ENCODE results near the gene RCOR2. TPM values are rescaled to one million over a fixed set of nuclear protein-coding genes. Genes with fewer than 3 reads are reported as not detected.

The RCOR2 gene
- total and polyA plus RNA-seq, 2 of the 13 experiments (the other 11 are each of a cell fraction or from before 2014, with no cell fraction given) = 8.3 to 8.5 TPM

GRCh38 chr11:63888170-63889086 is 28.5 kb downstream of the RCOR2 start (continued):
- peak; percentile 17; the same call in 1 of the 2 replicates for TF ChIP-seq MIER2 (CRISPR knock-in tag; IDR thresholded peaks at IDR 0.05)
- no peak for TF ChIP-seq ZNF556 (CRISPR knock-in tag; IDR thresholded peaks at IDR 0.05; ENCODE audit: borderline replicate concordance)
- TF ChIP-seq U2AF1 (optimal IDR thresholded peaks at IDR 0.05; ENCODE audit: low read depth, low read length) = peak; percentile 92
- no peak for TF ChIP-seq GFI1 (CRISPR knock-in tag; IDR thresholded peaks at IDR 0.05; ENCODE audit: borderline replicate concordance)
- 0 out of 2 replicates have a peak, but pooled peaks have one; percentile 26 for TF ChIP-seq FOXA3 (CRISPR knock-in tag; IDR thresholded peaks at IDR 0.05)
- TF ChIP-seq RXRA (CRISPR knock-in tag; IDR thresholded peaks at IDR 0.05) = peak; percentile 54; the same call in 1 of the 2 replicates
- TF ChIP-seq MED1 (CRISPR knock-in tag; IDR thresholded peaks at IDR 0.05) = 0 out of 2 replicates have a peak, but pooled peaks have one; percentile 60
- TF ChIP-seq DMAP1 (CRISPR knock-in tag; IDR thresholded peaks at IDR 0.05) = peak; percentile 89
- TF ChIP-seq MAZ (IDR thresholded peaks at IDR 0.05; ENCODE audit: borderline replicate concordance, low read depth, low read length) = peak; percentile 89
- peak; percentile 82 for TF ChIP-seq MAZ (CRISPR knock-in tag; IDR thresholded peaks at IDR 0.05; ENCODE audit: low read depth)
- TF ChIP-seq MAFG (CRISPR knock-in tag; IDR thresholded peaks at IDR 0.05) = no peak
- TF ChIP-seq ZNF572 (CRISPR knock-in tag; IDR thresholded peaks at IDR 0.05) = no peak
- 0 out of 2 replicates have a peak, but pooled peaks have one; percentile 40 for TF ChIP-seq RXRB (CRISPR knock-in tag; IDR thresholded peaks at IDR 0.05; ENCODE audit: borderline replicate concordance)
- no peak for TF ChIP-seq CHD2 (IDR thresholded peaks at IDR 0.05; ENCODE audit: low read depth, low read length)
- 0 out of 2 replicates have a peak, but pooled peaks have one; percentile 24 for TF ChIP-seq ZBTB34 (CRISPR knock-in tag; IDR thresholded peaks at IDR 0.05)
- peak; percentile 91 for TF ChIP-seq MAX (IDR thresholded peaks at IDR 0.05)
- TF ChIP-seq ZBTB21 (CRISPR knock-in tag; IDR thresholded peaks at IDR 0.05) = no peak
- TF ChIP-seq SOX5 (CRISPR knock-in tag; IDR thresholded peaks at IDR 0.05; ENCODE audit: borderline replicate concordance) = peak; percentile 38; the same call in 1 of the 2 replicates
- no peak for TF ChIP-seq MATR3 (CRISPR knock-in tag; IDR thresholded peaks at IDR 0.05)
- TF ChIP-seq ZNF766 (CRISPR knock-in tag; IDR thresholded peaks at IDR 0.05; ENCODE audit: borderline replicate concordance) = 0 out of 2 replicates have a peak, but pooled peaks have one; percentile 49
- TF ChIP-seq TGIF2 (CRISPR knock-in tag; IDR thresholded peaks at IDR 0.05) = 0 out of 2 replicates have a peak, but pooled peaks have one; percentile 67
- 0 out of 2 replicates have a peak, but pooled peaks have one; percentile 32 for TF ChIP-seq HMG20B (CRISPR knock-in tag; conservative IDR thresholded peaks at IDR 0.05)
- no peak for TF ChIP-seq ZC3H4 (CRISPR knock-in tag; IDR thresholded peaks at IDR 0.05; ENCODE audit: borderline replicate concordance)
- no peak for TF ChIP-seq IKZF4 (CRISPR knock-in tag; IDR thresholded peaks at IDR 0.05; ENCODE audit: borderline replicate concordance, low read depth, not compliant biosample characterization)
- TF ChIP-seq ZNF703 (CRISPR knock-in tag; IDR thresholded peaks at IDR 0.05; ENCODE audit: borderline replicate concordance) = no peak
- TF ChIP-seq PAXIP1 (CRISPR knock-in tag; conservative IDR thresholded peaks at IDR 0.05) = peak; percentile 74

Measured in HepG2 (cell line).